GM21737 (cell line): ENCODE data around the gene TARS2.

Experiments
- ATAC-seq: cut with Tn5 transposase; IDR thresholded peaks from one replicate; pipeline ENCODE4 v1.9.1; 2021; ENCODE audit warnings: mild to moderate bottlenecking, moderate library complexity; ENCODE audit not compliant: unreplicated experiment

TARS2 gene

DNA sequence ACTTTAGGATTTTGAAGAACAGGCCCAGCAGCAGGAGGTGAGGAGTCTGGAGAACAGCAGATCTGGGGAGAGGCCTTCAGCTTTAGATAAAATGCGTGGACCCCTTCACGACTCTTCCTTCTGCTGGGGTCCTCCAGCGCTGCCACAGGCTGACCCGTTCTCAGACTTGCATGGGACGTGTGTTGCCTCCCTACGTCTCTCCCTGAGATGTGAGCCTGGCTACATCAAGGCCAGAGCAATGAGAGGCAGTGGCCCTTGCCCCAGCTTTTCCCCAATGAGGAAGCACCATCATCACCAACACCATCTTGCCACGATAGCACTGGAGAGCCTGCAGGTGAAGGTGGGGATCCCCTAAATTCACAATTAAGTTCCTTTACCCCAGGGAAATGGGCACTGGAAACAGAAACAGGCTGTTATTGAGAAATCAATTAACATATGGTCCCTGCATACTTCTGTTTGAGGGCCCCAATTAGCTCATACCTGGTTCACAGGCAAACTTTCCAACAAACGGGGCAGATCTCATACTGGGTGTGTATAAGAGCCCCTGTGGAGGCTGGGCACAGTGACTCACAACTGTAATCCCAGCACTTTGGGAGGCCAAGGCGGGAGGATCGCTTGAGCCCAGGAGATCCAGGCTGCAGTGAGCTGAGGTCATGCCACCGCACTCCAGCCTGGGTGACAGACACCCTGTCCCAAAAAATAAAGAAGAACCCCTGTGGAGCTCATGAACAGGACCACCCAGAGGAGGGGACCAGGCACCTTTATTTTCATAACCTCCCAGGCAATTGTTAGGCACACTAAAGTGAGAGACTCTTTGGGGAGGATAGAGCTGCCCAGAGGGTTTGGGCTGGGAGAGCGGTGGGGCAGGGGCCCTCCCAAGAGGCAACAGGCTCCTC lies 49.9 kb downstream of the TARS2 start:
- no peak for ATAC-seq

DNA sequence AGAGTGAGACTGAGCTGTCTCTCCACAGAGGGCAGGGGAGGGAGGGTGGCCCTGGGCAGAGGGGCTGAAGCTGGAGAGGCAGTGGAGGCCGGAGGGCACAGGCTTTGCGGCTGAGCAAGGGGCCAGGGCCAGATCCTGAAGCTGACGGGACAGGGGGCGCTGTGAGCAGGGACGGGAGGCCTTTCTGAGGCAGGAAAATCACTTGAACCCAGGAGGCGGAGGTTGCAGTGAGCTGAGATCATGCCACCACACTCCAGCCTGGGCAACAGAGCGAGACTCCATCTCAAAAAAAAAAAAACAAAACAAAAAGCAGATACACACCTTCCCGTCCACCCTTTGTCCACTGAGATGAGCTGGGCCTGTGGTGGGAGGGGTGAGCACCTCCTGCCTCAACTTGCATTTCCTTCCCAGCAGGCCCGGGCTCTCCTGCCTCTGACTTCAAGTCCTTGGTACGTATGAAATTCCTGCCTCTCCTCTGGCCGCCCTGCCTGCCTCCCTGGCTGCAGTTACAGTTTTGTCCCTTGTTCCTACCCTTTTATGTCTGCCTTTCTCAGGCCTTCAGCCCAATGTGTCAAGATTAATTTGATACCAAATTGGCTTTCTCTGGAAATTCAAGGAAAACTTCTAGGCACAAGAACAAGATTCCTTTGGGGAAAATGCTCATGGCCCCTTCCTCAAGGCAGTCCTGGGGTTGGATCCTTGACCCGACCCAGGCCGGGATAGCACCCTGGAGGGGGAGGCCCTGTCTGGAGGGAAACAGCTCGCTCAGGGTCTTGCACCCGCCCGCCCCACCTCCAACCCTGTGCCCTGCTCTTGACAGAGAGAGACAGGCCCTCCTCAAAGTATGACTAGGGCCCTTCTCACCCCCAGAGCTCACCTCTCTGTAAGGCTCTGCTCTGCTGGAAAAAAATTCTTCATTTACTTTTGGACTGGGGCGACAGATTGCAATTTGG lies 50.8 kb downstream of the TARS2 start:
- no peak for ATAC-seq

DNA sequence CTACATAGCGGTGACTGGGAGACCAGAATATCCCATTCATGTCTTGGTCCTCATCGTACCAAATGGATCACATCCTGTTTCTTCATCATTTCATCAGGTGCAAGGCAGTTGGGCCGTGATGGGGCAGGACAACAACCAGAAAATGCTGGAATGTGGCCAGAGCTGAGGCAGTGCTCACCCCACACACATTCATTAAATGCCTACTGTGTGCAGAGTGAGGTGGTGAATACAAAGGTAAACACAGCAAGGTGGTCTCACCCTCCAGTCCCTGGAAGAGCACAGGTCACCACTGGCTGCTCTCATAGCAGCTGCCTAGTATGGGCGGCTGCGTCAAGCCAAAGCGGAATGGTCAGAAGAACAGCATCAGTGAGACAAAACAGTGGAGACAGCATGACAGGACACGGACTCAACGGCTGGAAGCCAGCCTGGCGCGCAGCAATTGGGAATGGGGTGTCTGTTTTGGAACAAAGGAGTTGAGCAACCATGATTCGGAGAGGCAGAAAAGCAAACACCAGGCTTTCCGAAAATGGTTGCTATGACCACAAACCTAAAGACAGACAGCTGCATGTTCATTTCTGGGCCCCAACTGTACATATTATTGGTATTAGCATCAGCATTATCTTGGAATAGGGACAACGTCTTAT lies 56.4 kb downstream of the TARS2 start:
- ATAC-seq: no peak

DNA sequence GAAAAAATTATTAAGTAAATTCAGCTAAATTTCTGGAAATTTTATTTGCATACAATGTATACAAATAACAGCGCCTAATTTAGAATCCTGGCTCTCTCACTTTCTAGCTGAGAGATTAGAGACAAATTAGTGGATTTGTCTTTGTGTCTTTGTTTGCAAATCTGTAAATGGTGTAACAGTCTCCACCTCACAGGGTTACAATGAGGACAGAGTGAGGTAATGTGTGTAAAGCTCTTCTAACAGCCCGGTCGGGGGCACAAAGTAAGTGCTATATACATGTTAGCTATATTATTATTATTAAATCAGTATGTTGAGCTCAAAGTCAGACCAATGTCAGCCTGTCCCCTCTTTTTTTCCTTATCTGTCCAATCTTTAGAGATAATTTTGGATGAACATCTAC lies 57.0 kb downstream of the TARS2 start:
- no peak for ATAC-seq

DNA sequence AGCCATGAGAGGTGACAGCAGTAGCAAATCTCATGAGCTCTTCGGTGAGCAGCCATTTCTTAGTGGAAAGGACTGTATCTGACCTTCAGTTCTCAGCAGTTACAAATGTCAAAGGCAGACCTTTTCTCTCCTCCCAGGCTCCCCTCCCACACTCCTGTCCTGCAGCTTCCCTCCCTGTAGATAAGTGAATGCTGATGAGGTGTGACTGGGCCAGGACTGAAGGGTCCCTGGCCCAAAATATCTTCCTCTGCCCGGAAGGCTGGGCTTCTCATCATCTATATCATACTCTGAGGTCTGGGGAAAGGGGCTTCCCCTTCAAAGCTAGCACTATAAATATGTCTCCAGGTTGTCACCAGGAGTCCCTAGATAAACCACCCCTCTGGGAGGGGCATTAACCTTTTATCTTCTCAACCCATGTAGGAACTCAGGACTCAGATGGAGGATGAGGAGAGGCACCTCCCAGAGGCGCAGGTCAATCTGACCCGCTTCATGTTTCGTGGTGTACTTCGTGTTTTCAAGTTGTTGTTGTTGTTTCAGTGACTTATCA lies 58.3 kb downstream of the TARS2 start:
- no peak for ATAC-seq

DNA sequence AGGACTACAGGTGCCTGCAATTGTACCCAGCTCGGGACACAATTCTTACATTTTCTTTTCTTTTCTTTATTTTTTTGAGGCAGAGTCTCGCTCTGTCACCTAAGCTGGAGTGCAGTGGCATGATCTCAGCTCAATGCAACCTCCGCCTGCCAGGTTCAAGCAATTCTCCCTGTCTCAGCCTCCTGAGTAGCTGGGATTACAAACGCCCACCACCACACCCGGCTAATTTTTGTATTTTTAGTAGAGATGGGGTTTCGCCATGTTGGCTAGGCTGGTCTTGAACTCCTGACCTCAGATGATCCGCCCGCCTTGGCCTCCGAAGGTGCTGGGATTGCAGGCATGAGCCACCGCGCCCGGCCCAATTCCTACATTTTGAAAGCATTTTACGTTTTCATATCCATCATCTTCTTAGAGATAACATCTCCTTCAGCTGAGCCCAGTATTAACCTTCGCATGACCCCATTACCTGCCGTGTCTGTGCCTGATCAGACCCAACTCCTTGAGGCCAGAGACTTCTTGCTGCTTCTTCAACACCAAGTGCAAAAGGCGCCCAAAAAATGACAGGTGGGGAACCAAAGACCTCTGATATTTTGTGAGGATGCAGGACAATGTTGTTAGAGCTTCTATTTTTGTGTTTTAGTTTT lies 59.2 kb downstream of the TARS2 start:
- no peak for ATAC-seq

DNA sequence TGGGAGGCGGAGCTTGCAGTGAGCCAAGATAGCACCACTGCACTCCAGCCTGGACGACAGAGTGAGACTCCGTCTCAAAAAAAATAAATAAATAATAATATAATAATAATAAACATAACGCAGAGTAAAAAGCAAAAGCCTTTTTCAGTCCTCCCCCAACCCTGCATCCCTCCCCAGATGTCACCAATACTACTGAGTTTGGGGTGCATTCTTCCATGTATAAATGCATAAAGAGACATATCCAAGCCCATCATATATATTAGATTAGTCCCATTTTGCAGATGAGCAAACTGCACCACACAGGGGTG lies 61.1 kb downstream of the TARS2 start:
- ATAC-seq: no peak

DNA sequence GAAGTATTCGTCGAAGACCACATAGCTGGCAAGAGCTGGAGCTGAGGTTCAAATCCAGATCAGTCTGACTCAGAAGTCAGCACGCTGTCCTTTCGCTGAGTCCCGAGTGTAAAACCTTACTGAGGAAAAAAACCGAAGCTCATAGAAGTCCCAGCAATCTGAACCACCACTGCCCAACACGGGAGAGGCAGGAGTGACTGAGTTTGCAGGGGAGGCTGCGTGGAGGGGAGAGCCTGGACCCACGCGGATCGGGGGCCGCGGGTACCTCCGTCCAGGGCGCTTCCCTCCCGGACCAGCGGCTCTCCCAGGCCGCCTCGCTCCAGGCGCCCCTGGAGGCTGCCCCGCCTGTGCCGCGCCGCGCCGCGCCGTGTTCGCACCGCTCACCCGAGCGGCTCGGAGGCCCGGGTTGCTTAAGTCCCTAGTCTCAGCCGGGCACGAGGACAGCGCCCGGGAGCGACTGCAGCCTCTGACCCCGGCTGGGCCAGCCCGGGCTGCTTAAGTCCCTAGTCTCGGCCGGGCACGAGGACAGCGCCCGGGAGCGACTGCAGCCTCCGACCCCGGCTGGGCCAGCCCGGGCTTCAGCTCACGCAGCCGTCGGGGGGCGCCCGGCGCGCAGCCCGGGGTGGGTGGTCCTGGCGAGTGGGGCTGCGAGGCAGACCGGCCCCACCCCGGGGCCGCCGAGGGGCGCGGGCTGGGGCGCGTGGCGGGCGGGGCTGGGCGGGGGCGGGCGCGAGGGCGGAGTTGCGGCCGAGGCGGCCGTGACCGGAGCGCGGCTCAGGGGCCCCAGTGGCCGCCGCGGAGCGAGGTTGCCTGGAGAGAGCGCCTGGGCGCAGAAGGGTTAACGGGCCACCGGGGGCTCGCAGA lies 61.6 kb downstream of the TARS2 start, which contains the start of gene ADAMTSL4:
Gene ADAMTSL4 (plus strand): TSS at position 777 of the 864 bp plus-strand sequence. CDS start 2,881 bp downstream, outside the sequence.
- ATAC-seq: no peak

DNA sequence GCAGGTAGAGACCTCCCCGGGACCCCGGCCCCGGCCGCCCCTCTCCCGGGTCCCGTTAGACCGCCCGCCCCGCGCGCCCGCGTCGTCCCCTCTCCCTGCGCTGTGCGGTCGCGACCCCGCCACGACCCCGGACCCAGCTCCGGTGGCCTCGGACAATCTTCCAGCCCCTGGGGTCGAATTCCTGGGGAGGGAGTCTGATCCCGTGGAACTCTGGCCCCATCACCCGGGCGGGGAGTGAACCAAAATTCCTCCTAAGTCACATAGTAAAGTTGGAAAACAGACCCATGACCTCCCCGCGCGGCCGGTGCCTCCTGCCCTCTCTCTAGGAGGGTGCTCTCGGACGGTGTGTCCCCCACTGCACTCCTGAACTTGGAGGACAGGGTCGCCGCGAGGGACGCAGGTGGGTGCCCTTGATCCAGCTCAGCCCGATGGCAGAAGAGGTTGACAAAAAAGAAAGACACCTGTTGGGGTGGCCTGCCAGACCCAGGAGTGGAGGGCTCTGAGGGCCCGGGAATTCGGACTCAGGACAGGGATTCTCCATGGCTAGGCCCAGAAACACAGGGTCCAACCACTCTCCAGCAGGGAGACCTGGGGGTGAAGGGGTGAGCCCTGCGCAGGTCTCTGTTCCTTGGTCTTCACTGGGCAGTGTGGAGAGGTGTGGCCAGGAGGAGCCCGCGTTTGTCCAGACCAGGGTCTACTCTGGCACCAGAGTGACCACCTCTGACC lies 62.4 kb downstream of the TARS2 start:
- no peak for ATAC-seq

DNA sequence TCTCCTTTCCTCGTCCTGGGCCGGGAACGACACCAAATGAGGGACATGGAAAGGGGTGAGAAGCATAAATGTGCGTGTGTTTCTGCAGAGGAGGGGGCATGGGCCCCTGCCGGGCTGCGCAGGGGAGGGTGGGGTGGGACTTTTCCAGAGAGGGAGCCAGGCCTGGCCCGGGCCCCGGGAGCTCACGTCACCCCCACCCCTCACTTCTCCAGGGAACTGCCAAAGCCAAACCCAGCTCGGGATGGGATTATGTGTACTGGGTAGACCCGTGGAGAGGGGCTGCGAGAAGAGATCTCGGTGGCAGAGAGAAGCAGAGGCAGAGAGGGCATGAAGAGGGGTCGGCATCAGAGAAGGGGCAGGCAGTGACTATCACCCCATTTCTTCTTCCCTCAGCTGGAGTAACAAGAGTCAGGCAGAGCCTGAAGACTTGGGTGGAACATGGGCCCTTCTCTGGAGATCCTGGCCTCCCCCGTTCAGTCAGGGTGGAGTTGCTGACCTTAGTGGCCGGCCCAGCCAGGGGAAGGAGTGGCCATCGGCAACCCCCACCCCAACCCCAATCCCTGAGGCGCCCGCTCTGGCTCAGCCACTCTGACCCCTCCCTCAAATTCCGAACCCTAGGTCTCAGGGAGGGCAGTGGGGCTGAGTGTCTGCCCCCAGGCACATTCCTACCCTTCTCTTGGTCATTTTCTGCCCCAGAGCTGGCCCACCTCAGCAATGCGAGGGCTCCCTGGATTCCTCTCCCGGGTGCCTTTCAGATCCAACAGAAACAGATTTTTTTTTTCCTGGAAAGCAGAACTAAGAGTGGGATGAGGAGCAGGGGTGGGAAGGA lies 63.2 kb downstream of the TARS2 start:
- no peak for ATAC-seq

DNA sequence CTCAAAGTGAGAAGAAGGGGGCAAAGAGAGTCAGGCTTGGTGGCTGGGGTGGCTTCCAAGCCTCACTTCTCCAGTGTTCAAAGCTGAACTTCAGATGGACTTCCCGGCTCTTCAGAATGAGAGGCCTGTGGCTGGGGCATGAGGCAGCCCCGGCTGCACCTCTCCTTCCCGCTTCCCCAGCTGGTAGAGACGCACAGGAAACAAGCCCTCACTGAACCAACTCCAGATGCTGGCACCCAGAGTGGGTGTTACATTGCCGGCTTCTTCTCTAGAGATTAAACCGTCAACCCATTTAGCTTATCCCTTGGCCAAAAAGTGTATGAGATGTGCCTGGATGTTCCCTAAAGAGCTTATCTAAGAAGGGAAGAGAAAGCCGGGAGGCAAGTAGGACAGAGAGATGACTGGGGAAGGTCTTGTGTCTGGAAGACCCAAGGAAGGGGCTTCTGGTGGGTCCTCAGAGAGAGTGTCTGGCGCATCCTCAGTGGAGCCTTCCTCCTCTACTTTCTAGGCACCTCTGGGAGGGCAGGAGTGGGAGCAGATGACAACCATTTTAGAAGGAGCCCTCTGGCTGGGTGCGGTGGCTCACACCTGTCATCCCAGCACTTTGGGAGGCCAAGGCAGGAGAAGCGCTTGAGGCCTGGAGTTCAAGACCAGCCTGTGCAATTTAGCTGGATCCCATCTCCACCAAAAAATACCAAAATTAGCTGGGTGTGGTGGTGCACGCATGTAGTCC lies 64.0 kb downstream of the TARS2 start:
- no peak for ATAC-seq

DNA sequence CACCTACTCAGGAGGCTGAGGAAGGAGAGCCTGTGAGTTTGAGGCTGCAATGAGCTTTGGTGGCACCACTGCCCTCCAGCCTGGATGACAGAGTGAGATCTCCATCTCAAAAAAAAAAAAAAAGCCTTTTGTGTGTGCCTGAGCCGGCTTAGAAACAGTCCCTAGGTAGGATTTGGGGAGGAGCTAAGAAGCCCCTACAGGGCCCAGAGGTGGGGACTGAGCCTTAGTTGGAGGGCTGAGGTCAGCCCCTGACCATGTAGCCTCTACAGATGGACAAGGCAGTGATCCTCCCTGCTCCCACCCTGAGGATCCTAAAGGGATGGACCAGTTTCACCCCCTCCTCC lies 64.5 kb downstream of the TARS2 start:
- ATAC-seq: no peak

DNA sequence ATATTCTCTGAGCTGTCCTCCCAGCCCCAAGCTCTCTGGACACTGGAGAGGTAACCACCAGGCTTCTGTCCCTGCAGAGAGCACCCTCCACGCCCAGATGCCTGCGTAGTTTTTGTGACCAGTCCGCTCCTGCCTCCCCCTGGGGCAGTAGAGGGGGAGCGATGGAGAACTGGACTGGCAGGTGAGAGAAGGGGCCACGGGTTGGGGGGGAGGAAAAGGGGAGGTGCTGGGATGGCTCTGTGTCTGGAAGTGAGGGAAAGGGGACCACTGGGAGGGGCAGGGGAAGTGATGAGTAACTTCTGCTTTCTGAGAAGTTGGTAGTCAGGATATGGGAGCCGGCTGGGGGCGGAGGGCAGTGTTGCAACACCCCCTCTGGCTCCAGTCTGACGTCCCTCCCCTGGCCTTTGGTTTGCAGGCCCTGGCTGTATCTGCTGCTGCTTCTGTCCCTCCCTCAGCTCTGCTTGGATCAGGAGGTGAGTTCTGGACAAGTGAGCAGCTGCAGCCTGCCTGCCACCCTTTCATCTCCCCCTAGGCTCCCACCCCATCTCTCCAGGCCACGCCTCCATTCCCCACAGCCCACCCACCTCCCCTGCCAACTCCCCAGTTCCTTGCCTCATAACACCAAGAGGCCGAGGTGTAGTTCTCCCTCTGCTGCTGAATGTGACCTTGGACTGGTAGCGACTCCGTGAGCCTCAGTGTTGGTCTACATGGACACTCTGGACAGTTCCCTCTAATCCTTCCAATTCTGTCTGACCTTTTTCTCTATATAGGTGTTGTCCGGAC lies 65.1 kb downstream of the TARS2 start:
- ATAC-seq: no peak

DNA sequence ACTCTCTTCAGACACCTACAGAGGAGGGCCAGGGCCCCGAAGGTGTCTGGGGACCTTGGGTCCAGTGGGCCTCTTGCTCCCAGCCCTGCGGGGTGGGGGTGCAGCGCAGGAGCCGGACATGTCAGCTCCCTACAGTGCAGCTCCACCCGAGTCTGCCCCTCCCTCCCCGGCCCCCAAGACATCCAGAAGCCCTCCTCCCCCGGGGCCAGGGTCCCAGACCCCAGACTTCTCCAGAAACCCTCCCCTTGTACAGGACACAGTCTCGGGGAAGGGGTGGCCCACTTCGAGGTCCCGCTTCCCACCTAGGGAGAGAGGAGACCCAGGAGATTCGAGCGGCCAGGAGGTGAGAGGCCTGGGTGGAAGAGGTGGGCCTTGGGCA lies 65.7 kb downstream of the TARS2 start:
- ATAC-seq: no peak

DNA sequence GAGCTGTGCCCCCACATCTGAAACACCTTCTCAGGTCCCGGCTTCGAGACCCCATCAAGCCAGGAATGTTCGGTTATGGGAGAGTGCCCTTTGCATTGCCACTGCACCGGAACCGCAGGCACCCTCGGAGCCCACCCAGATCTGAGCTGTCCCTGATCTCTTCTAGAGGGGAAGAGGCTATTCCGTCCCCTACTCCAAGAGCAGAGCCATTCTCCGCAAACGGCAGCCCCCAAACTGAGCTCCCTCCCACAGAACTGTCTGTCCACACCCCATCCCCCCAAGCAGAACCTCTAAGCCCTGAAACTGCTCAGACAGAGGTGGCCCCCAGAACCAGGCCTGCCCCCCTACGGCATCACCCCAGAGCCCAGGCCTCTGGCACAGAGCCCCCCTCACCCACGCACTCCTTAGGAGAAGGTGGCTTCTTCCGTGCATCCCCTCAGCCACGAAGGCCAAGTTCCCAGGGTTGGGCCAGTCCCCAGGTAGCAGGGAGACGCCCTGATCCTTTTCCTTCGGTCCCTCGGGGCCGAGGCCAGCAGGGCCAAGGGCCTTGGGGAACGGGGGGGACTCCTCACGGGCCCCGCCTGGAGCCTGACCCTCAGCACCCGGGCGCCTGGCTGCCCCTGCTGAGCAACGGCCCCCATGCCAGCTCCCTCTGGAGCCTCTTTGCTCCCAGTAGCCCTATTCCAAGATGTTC lies 66.3 kb downstream of the TARS2 start:
- no peak for ATAC-seq

DNA sequence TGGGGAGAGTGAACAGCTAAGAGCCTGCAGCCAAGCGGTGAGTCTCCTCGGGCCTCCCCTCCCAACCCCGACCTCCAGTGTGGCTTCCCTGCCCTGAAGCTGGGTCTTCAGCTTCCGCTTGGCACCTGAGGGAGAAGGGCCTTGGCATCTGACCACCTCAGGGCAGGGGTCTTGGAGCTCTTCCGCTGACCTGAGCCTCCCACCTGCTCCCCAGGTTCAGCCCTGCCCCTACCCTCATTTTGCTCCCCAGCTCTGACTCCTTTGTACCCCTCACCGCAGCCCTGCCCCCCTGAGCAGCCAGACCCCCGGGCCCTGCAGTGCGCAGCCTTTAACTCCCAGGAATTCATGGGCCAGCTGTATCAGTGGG lies 66.8 kb downstream of the TARS2 start:
- no peak for ATAC-seq
